OCI-M1 (cell line): Measurements from ENCODE around the gene FGGY.
"Not testable (repeated sequence)": the region's sequence is repeated elsewhere in the genome, so short reads cannot be mapped to it uniquely, and the experiment has no call there.

Experiments
- DNase-seq: peaks from one replicate; lab custom pipeline; 2025; lab: John Stamatoyannopoulos, UW

FGGY gene

DNA sequence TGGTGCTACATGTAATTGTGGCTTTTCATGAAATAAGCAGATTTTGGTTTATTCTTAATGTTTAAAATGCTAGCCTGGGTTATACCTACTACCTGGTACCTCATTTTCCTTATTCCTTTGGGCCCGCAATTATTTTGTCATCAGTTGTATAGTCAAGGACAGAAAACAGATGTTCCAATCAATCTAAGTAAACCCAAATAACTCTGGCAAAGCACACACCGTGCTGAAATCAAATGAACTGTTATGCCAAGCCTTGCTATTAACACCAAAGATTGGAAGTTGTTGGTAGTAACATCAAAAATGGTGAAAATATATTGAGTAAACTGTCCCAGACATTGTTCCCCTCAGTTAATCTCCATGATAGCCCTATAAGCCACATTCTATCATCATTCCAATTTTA, 248.9 kb downstream of the FGGY start:
- DNase-seq, result no peak

DNA sequence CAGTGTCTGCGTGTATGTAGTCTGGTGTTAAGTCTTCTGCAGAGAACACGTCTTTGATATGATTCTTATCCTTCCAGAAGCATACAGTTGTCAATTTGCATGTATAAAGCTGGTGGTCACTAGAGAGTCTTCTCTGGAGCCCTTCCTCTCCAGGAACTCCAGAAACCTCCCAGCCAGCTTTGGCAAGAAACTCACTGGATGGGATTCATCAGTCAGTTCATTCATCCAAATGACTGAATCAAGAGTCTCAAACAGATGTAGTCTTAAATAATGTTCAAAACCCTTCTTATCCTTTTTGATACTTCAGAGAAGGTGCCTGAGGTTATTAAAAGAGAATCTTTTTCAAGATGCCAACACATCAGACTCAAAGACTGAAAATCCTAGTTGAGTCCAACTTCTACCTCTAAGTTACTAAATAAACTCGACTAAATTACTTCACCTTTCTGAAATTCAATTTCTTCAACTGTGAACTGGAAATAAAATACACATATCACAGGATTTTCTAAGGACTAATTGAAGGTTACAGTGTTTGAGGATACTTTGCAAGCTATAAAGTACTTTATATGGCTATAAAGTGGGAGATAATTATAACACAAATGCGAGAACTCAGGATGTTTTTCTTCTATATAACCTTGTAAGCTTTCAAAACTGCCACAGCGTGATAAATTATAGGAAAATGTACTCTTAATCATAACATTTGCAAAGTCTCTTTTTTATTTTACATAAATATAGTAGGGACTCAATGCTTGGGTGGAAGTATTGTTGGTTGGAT, 252.4 kb downstream of the FGGY start:
- no peak for DNase-seq

GRCh38 chr1:59549903-59550302, 253.0 kb downstream of the FGGY start:
- DNase-seq, result peak; percentile 42

- no peak for DNase-seq
These were observed 255.1 kb downstream of the FGGY start for GRCh38 chr1:59552007-59552406.

DNA sequence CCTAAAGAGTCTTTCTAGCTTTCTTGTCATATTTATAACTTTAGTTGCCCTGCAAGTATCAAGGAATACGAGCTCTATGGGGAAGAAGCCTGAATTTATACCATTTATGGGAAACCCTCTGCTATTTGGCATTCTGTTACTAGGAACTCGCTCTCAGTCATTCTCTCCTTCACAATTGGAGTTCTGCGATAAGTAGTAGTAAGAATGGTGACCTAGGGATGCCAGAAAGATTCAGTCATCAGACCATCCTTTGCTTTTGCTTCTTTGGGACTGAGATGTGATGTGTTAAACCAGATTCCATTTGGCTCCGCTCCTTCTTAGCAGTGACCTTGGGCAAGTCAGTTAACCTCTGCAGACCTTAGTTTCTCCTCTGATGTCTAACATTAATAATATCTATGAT, 256.5 kb downstream of the FGGY start:
- no peak for DNase-seq

DNA sequence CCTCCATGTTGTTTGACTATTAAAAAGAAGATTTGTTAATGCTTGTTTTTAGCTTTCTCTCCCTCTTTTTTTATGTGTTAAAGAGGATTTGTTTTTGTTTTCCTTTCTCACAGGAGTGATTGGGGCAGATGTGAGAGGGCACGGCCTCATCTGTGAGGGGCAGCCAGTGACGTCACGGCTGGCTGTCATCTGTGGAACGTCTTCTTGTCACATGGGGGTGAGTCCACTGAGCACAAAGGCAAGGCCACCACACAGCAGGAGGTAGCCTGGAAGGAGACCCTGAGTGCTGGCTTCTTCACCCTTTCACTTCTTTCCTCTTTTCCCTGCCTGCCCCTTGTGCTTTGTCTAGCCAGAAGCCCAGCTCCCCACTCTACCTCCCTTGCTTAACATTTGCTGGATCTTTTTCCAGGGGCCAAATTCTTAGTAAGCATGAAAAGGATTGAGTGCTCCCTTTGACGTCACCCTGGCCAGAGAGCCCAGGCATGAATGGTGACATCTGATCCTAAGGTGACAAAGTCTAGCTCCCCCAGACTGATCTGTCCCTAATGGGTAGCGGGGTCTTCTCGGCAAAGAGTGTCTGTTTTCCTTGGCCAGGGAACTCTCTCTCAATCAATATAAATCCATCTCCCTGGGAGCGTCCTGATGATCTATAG, 257.2 kb downstream of the FGGY start:
- DNase-seq, result no peak

DNA sequence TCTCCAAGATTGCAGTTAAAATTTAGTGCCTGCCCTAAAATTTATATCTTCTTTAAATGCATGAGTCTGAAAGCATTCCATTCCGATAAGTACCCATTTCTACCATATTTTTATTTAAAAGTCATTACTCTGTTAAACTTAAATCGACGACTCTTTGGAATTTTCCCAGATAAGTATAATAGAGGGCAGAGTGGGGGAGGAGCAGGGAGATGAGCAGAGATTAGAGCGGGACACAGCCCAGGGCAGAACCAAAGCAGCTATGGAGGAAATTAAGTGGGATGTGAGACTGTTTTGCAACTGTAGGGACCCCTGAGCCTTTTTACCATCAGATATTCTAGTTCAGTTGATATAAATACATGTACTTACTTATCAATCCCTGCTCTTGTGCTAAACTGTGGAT, 257.9 kb downstream of the FGGY start:
- DNase-seq, result no peak

GRCh38 chr1:59556398-59556797, 259.5 kb downstream of the FGGY start:
- DNase-seq, result no peak

GRCh38 chr1:59556802-59557548, 260.1 kb downstream of the FGGY start:
- no peak for DNase-seq

DNA sequence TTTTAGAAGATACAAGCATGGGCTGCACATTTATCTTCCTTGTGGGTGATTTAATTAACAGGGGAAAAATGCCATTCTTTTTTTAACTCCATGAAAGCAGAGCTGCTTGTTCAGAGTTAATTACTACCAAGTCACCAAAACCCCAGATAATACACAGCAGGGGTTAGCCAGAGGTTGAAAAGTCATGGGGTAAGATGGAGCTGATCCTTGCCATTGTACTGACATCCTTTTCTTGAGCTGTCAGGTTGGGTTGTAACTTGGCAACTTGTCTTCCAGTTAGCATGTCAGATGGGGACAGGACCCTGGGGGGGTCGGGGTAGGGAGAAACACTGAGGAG, 260.6 kb downstream of the FGGY start:
- DNase-seq, result no peak

- not testable (repeated sequence) for DNase-seq
These were observed 261.7 kb downstream of the FGGY start for GRCh38 chr1:59558580-59558979.

DNA sequence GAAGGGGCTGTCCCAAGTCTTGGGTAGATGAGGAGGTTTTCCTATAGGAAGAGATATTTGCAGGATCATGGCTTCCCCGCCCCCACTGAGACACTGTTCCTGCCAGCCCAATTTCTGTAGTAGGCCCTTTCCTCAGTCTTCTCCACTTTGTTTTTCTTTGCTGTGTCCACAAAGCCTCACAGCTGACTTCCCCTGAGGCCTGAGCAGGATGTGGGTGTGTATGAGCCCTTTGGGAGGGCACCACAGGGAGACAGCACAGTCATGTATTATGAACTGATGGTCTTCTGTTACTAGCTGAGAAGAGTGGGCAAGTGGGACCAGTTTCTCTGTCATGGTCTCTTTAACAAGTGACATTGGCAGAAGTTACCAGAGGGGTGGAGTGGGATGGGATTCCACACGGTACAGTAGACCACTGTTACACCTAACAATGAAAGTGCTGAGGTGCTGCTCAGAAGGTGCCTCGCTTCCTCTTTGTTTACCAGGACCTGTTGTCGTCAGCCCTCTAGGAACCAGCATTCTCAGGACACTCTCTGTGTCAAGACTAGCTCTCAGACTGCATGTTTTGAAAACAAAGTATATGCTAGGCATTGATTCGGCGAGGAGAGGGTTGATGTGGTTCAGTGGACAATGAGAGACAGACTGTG, 264.0 kb downstream of the FGGY start:
- no peak for DNase-seq

GRCh38 chr1:59561796-59562195, 264.9 kb downstream of the FGGY start:
- no peak for DNase-seq

- DNase-seq, result no peak
These were observed 267.4 kb downstream of the FGGY start for GRCh38 chr1:59564192-59564891.

DNA sequence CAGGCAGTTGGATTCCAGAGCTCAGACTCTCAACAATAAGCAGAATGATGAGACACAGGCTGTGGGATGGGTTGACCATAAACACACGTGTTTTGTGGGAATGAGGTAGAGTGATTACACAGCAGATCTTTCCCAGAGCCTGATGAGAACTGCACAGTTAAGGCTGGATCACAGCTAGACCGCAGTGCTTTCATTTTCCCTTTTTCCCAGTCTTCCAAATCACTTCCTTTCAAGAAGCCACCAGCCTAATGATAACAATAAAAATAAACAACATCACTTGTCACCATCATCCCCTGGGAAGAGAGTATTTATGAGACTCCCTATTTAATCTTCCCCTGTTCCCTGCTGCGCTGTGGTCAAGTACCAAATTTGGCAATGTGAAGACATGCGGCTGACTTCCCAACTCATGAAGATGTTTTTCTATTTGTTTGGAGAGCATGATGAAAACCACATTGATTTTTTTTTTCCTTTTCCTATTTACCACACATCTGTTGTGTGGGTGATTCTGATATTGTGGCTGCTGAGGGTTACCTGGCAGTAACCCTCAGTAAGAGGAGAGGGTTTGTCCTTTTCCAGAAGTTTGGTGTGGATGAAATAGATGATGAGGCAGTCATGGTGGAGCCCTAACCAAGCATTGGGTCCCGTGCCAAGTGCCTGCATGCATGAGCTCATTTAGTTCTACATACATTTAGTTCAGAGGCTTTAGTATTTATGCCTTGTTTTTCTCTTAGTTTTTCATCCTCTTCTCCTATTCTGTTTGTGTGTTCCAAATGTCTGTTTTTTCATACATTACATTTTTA, 268.9 kb downstream of the FGGY start:
- no peak for DNase-seq

DNA sequence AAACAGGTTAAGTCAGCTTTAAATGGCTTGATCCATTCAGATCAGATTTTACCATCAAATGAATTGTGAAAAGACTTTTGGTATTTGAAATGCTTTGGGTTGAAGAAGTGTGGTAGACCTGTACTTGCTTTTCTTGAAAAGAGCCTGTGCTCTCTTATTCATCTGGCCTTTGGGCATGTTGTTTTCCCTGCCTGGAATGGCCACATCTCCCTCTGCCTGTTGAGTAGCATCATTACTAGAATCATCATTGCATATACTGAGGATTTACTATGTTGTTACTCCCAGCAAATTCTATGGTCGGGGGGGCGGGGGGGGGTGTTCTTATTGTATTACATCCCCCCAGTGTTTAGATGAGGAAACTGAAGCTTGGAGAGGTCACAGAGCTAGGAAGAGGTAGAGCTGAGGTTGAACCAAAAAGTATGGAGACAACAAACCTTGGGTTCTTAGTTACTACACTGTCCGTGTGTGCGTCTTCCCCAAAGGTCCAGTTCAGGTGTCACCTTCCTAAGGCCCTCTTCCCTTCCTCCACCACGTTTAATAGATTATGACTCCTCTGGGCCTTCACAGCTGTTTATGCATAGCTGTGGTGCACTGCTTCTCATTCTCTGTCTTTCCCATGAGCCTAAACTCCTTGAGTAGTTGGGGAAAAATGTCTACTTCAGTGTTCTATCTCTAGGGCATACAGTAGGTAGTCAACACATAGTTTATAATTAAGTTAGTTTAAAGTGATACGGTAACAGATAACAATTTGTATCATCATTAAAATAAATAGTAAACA, 271.5 kb downstream of the FGGY start:
- DNase-seq, result no peak

- DNase-seq, result no peak
These were observed 272.3 kb downstream of the FGGY start for GRCh38 chr1:59569198-59569597.

GRCh38 chr1:59570524-59570923, 273.6 kb downstream of the FGGY start:
- DNase-seq, result no peak

GRCh38 chr1:59574085-59574484, 277.2 kb downstream of the FGGY start:
- no peak for DNase-seq

DNA sequence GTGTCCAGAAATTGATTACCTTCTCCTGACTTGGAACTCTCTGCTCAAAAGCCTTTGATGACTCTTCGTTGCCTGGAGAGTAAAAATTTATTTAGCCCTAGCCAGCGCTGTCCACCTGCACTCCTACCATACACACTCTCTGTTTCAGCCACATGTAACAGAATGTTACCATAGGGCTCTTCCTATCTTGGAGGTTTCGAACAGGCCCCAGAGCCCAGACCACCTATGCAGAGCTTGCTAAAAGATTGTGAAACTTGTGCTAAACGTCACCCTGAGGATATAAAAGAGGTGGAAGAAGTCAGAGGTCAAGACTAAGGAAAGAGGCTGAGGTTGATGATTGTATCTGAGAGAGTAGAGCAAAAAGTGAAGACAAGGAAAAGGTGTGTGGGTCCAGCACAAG, 280.9 kb downstream of the FGGY start:
- no peak for DNase-seq
